Natural killer cell (primary cell): ENCODE data around the gene ZBED5. TPM values are rescaled to one million over a fixed set of nuclear protein-coding genes. Genes with fewer than 3 reads are reported as not detected.
"Not testable (repeated sequence)": the region's sequence is repeated elsewhere in the genome, so short reads cannot be mapped to it uniquely, and the experiment has no call there.

Experiments used
- ATAC-seq, 3 donors: fragments of 150-1000 bp in 2 of 3; fragments of 200-7000 bp in 1 of 3; cut with Tn5 transposase; 1 replicate in 1 of 3; 2 replicates in 2 of 3; pipeline ENCODE4 v1.10.0; 2021; ENCODE audit warnings: mild to moderate bottlenecking in 2 of 3, moderate library complexity in 2 of 3
- DNase-seq, 2 donors: peaks; one replicate each; pipeline versions ENCODE4 v3.0.0 to v3.0.0-alpha.2; 2013 to 2021; ENCODE audit warnings: mixed read lengths in 1 of 2
- H3K27ac ChIP-seq: one replicate; pipeline ENCODE4 v1.5.1; 2013; ENCODE audit warnings: mild to moderate bottlenecking, low read length
- H3K27me3 ChIP-seq: one replicate; pipeline ENCODE4 v1.6.1; 2013; ENCODE audit warnings: low read length; ENCODE audit not compliant: control insufficient read depth, insufficient read depth
- H3K36me3 ChIP-seq: one replicate; pipeline ENCODE4 v1.6.1; 2013; ENCODE audit warnings: low read length; ENCODE audit not compliant: control insufficient read depth, insufficient read depth
- H3K4me1 ChIP-seq: one replicate; pipeline ENCODE4 v1.6.1; 2013; ENCODE audit warnings: low read length; ENCODE audit not compliant: control insufficient read depth, insufficient read depth
- H3K4me3 ChIP-seq: one replicate; pipeline ENCODE4 v1.5.1; 2013; ENCODE audit warnings: low read length
- H3K9me3 ChIP-seq: one replicate; pipeline ENCODE4 v1.6.1; 2013; ENCODE audit warnings: low read length; ENCODE audit not compliant: control insufficient read depth, insufficient read depth
- H3K27ac Mint-ChIP-seq, 2 donors: one replicate each; pipeline ENCODE4 v1.8.0; 2022; ENCODE audit warnings: mild to moderate bottlenecking in 2 of 2, mixed read lengths in 2 of 2, moderate library complexity in 1 of 2
- H3K27me3 Mint-ChIP-seq, 2 donors: one replicate each; pipeline ENCODE4 v1.8.0; 2022; ENCODE audit warnings: low read depth in 2 of 2, mixed read lengths in 2 of 2
- H3K36me3 Mint-ChIP-seq: one replicate; pipeline ENCODE4 v1.8.0; 2022; ENCODE audit warnings: mixed read lengths
- H3K4me1 Mint-ChIP-seq, 2 donors: one replicate each; pipeline ENCODE4 v1.8.0; 2022; ENCODE audit warnings: mixed read lengths in 2 of 2
- H3K4me3 Mint-ChIP-seq: one replicate; pipeline ENCODE4 v1.8.0; 2022; ENCODE audit warnings: mild to moderate bottlenecking, moderate library complexity, mixed read lengths
- H3K9me3 Mint-ChIP-seq, 2 donors: one replicate each; pipeline ENCODE4 v1.8.0; 2022; ENCODE audit warnings: mixed read lengths in 2 of 2
- WGBS: methylation state at CpG from one replicate; pipeline ENCODE4 v1.1.7; 2013; ENCODE audit warnings: missing lambda C conversion rate; ENCODE audit not compliant: insufficient coverage; 5-methylcytosine and 5-hydroxymethylcytosine counted together
- intact Hi-C: fragments of 100-400 bp; cut with micrococcal nuclease; formaldehyde crosslinking; loops from one replicate; pipeline ENCODE4 v1.14.2; 2022
- total RNA-seq, 4 donors: library from RNA; stranded (reverse); fragments of 120-200 nt in 1 of 4; gene quantifications; one replicate each; pipeline versions ENCODE4 v1.2.3 to v1.2.4, GENCODE V29; 2013 to 2022
- TF ChIP-seq, protein P1 (sequence below): fragments of 200-600 bp; IDR thresholded peaks from one replicate; pipeline ENCODE4 v1.8.0; 2022; ENCODE audit warnings: antibody characterized with exemption

Gene ZBED5
- total RNA-seq, 3 donors from 2014 or later (not counting 1 experiment from before 2014, with no cell fraction given) = 40.0 to 61.3 (median 53.9) TPM

DNA sequence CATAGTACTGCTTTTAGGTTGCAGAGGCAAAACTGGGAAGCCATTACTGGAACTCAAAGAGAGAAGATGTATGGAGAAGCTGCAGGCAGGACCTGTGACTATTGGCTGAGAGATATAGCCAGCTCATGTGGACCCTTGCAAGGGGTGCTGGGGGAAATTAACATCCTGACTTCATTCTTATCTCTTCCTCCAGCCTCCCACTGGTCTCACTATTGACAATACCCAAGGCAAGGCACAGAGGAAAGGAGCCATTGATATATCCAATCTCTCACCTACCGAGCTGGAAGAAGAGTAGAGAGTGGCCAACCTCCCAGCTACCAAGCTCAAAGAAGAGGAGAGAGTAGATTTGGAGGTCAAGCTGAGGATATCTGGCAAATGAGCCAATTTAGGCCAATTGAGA, 36.8 kb upstream of the ZBED5 start:
- peaks cover 16% of the 10 kb centered on the region for H3K4me1 ChIP-seq
- ATAC-seq (no peak), DNase-seq (no peak)
- Mint-ChIP-seq H3K27ac (no peak overlapping the region), H3K27me3 (peaks cover 4 to 12% of the 10 kb centered on the region in 2 donors), H3K36me3 (peaks cover 10% of the 10 kb centered on the region), H3K4me3 (no peak overlapping the region), H3K4me1 (peaks cover 0 to 12% of the 10 kb centered on the region in 2 donors), H3K9me3 (no peaks in the 10 kb centered on the region)
- TF ChIP-seq, protein P1, sequence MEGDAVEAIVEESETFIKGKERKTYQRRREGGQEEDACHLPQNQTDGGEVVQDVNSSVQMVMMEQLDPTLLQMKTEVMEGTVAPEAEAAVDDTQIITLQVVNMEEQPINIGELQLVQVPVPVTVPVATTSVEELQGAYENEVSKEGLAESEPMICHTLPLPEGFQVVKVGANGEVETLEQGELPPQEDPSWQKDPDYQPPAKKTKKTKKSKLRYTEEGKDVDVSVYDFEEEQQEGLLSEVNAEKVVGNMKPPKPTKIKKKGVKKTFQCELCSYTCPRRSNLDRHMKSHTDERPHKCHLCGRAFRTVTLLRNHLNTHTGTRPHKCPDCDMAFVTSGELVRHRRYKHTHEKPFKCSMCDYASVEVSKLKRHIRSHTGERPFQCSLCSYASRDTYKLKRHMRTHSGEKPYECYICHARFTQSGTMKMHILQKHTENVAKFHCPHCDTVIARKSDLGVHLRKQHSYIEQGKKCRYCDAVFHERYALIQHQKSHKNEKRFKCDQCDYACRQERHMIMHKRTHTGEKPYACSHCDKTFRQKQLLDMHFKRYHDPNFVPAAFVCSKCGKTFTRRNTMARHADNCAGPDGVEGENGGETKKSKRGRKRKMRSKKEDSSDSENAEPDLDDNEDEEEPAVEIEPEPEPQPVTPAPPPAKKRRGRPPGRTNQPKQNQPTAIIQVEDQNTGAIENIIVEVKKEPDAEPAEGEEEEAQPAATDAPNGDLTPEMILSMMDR = no peak
- no CpG with 5 or more reads among the region's 1 CpG for WGBS
- no peak overlapping the region for H3K27ac ChIP-seq
- intact Hi-C loops = no loop called here
- no peaks in the 10 kb centered on the region for H3K27me3 ChIP-seq
- H3K9me3 ChIP-seq = no peaks in the 10 kb centered on the region
- H3K4me3 ChIP-seq = no peak overlapping the region
- no peaks in the 10 kb centered on the region for H3K36me3 ChIP-seq

DNA sequence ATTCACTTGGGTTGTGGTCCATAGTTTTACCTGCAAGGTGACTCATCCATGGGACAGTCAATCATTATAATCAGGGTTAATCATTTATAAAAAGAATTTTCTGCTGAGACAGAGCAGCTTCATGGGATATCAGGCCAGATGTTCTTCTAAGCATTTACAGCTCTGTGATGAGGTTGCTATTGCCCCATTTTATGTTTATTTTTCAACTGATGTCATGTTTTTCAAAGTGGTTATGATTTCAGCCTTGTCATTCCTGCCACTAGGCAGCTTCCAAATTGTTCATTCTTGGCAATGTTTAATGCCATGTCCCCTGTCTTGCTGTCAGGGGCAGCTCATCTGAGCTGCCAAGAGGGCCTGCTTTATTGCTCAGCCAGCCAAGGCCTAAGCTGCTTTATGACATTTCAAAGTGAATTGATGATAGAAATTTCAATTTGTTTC, 35.9 kb upstream of the ZBED5 start:
- DNase-seq = no peak
- Histone ChIP-seq H3K9me3 (no peaks in the 10 kb centered on the region), H3K36me3 (no peaks in the 10 kb centered on the region), H3K27ac (no peak overlapping the region), H3K27me3 (no peaks in the 10 kb centered on the region), H3K4me1 (peaks cover 7% of the 10 kb centered on the region), H3K4me3 (no peak overlapping the region)
- intact Hi-C loops = no loop called here
- H3K27ac Mint-ChIP-seq = no peak overlapping the region
- no peak overlapping the region for H3K4me3 Mint-ChIP-seq
- no peaks in the 10 kb centered on the region for H3K9me3 Mint-ChIP-seq
- TF ChIP-seq, protein P1 = no peak
- no peak for ATAC-seq
- H3K4me1 Mint-ChIP-seq = peaks cover 0 to 7% of the 10 kb centered on the region in 2 donors
- H3K27me3 Mint-ChIP-seq = peaks cover 8 to 18% of the 10 kb centered on the region in 2 donors
- peaks cover 15% of the 10 kb centered on the region for H3K36me3 Mint-ChIP-seq

DNA sequence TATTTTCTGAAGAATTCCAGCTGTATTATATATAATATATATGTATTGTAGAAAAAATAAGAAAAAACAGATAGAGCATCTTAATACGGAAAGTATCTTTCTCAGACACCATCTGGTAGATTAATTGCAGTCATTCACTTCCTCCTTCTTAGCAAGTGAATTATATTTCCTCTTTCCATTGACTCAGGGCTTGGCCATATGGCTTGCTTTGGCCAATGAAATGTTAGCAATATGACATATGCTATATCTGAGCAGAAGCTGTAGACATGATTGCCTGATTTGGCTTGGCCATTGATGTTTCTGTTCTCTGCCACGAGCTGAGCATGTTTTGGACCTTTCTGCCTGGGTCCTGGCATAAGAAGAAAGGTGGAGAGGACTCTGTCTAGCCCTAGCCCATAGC, 34.4 kb upstream of the ZBED5 start:
- H3K4me1 ChIP-seq = no peaks in the 10 kb centered on the region
- Mint-ChIP-seq H3K27me3 (peaks cover 10 to 18% of the 10 kb centered on the region in 2 donors), H3K9me3 (no peaks in the 10 kb centered on the region), H3K36me3 (peaks cover 15% of the 10 kb centered on the region), H3K4me3 (no peak overlapping the region), H3K4me1 (no peaks in the 10 kb centered on the region), H3K27ac (no peak overlapping the region)
- intact Hi-C loops = no loop called here
- H3K36me3 ChIP-seq = no peaks in the 10 kb centered on the region
- H3K9me3 ChIP-seq = no peaks in the 10 kb centered on the region
- 69% methylated on average over 1 of the region's 2 CpGs for WGBS
- TF ChIP-seq, protein P1 = no peak
- ATAC-seq (no peak), DNase-seq (no peak)
- H3K4me3 ChIP-seq = no peak overlapping the region
- no peak overlapping the region for H3K27ac ChIP-seq
- no peaks in the 10 kb centered on the region for H3K27me3 ChIP-seq

DNA sequence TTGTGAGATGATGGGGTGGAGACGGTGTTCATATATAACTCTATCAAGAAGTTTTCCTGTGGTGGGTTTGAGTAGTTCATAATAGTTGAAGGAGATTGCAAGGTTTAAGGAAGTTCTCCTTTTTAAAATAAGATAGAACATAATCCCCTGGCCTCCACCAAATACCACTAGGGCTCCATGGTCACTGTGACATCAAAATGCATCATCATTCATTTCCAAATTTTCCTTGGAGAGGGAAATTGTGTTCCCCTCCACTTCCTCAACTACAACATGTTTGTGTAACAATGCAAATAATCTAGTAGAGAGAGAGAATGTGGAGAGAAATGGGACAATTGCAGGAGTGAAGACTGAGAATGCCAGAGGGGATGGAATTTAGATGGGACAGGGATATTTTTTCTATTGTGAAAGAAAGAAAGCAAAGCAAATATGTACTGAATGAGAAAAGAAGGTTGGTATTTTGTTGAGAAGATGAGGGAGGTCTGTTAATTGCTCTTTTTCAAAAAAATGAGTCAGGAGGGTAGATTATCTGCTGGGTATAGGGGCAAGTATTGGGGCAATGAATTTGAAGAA, 33.4 kb upstream of the ZBED5 start:
- Mint-ChIP-seq H3K9me3 (no peaks in the 10 kb centered on the region), H3K4me1 (no peaks in the 10 kb centered on the region), H3K27me3 (peaks cover 10 to 18% of the 10 kb centered on the region in 2 donors), H3K27ac (no peak overlapping the region), H3K36me3 (peaks cover 15% of the 10 kb centered on the region), H3K4me3 (no peak overlapping the region)
- Histone ChIP-seq H3K27ac (no peak overlapping the region), H3K4me3 (no peak overlapping the region), H3K4me1 (no peaks in the 10 kb centered on the region), H3K9me3 (no peaks in the 10 kb centered on the region), H3K27me3 (no peaks in the 10 kb centered on the region), H3K36me3 (no peaks in the 10 kb centered on the region)
- intact Hi-C loops = no loop called here
- TF ChIP-seq, protein P1 = no peak
- WGBS = 89% methylated on average over 1 of the region's 1 CpG
- ATAC-seq (no peak), DNase-seq (no peak)

DNA sequence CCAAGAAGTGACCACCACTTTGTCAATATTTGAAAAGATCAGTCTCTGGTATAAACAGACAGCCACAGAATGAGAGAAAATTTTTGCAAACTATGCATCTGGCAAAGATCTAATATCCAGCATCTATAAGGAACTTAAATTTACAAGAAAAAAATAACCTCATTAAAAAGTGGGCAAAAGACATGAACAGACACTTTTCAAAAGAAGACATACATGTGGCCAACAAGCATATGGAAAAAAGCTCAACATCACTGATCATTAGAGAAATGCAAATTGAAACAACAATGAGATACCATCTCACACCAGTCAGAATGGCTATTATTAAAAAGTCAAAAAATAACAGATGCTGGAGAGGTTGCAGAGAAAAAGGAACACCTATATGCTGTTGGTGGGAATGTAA, 32.2 kb upstream of the ZBED5 start:
- intact Hi-C loops, DNase-seq: not testable (repeated sequence)

More for the DNA sequence above, 32.2 kb upstream of the ZBED5 start:
- ATAC-seq, H3K27ac Mint-ChIP-seq, H3K4me3 ChIP-seq, H3K9me3 ChIP-seq, H3K36me3 ChIP-seq, H3K27me3 ChIP-seq, H3K4me1 ChIP-seq, H3K27ac ChIP-seq, H3K4me3 Mint-ChIP-seq, H3K4me1 Mint-ChIP-seq, H3K9me3 Mint-ChIP-seq: not testable (repeated sequence)
- H3K36me3 Mint-ChIP-seq = peaks cover 15% of the 10 kb centered on the region
- H3K27me3 Mint-ChIP-seq = peaks cover 10 to 18% of the 10 kb centered on the region in 2 donors
